Measurements from ENCODE around the gene SLC43A3.

The SLC43A3 gene

GRCh38 chr11:57357856-57358255 lies 69.1 kb downstream of the SLC43A3 start:
- peak; percentile 31 for DNase-seq (ENCODE audit: low spot score)

- no peak for DNase-seq (ENCODE audit: low spot score)
These were observed 69.6 kb downstream of the SLC43A3 start for GRCh38 chr11:57357310-57357709.
